GM23338 (cell line): ENCODE data around the gene HLA-DPA1. TPM values are rescaled to one million over a fixed set of nuclear protein-coding genes. Genes with fewer than 3 reads are reported as not detected.
"Not testable (repeated sequence)": the region's sequence is repeated elsewhere in the genome, so short reads cannot be mapped to it uniquely, and the experiment has no call there.

Experiments
- ATAC-seq: fragments of 200-7000 bp; cut with Tn5 transposase; 3 replicates; pipeline ENCODE4 v1.9.1; 2020
- DNase-seq: peaks from one replicate; pipeline ENCODE4 v3.0.0-alpha.2; 2015; ENCODE audit warnings: low spot score
- H2AFZ ChIP-seq: fragments of 200-600 bp; sonication (generic); 2 replicates; pipeline ENCODE4 v1.8.0; 2016; ENCODE audit warnings: antibody characterized with exemption, mild to moderate bottlenecking, moderate library complexity
- H3F3A ChIP-seq: fragments of 200-600 bp; sonication (generic); replicated peaks from 2 replicates; pipeline ENCODE4 v1.8.0; 2017; ENCODE audit warnings: antibody characterized with exemption, mixed run types, low read depth
- H3K27ac ChIP-seq: fragments of 200-600 bp; sonication (generic); 2 replicates; pipeline ENCODE4 v1.6.1; 2016; ENCODE audit warnings: low read depth
- H3K27me3 ChIP-seq: fragments of 200-600 bp; sonication (generic); 2 replicates; pipeline ENCODE4 v1.8.0; 2016; ENCODE audit warnings: mild to moderate bottlenecking, mixed run types, moderate library complexity; ENCODE audit not compliant: insufficient read depth
- H3K36me3 ChIP-seq: fragments of 200-600 bp; sonication (generic); 2 replicates; pipeline ENCODE4 v1.8.0; 2016; ENCODE audit warnings: mild to moderate bottlenecking; ENCODE audit not compliant: insufficient read depth
- H3K4me1 ChIP-seq: fragments of 200-600 bp; sonication (generic); 2 replicates; pipeline ENCODE4 v1.8.0; 2016; ENCODE audit warnings: mild to moderate bottlenecking, moderate library complexity; ENCODE audit not compliant: insufficient read depth
- H3K4me2 ChIP-seq: fragments of 200-600 bp; sonication (generic); 2 replicates; pipeline ENCODE4 v1.7.1; 2017; ENCODE audit warnings: mixed run types
- H3K4me3 ChIP-seq: fragments of 200-600 bp; sonication (generic); 2 replicates; pipeline ENCODE4 v1.6.1; 2016; ENCODE audit warnings: mixed run types
- H3K79me2 ChIP-seq: fragments of 200-600 bp; sonication (generic); replicated peaks from 2 replicates; pipeline ENCODE4 v1.8.0; 2017; ENCODE audit warnings: mild to moderate bottlenecking; ENCODE audit not compliant: insufficient read depth
- H3K9me2 ChIP-seq: fragments of 200-600 bp; sonication (generic); 2 replicates; pipeline ENCODE4 v1.8.0; 2017; ENCODE audit not compliant: insufficient read depth
- H4K20me1 ChIP-seq: fragments of 200-600 bp; sonication (generic); replicated peaks from 2 replicates; pipeline ENCODE4 v1.8.0; 2017; ENCODE audit warnings: mild to moderate bottlenecking; ENCODE audit not compliant: insufficient read depth
- H3K27ac Mint-ChIP-seq: 2 replicates; pipeline ENCODE4 v1.8.0; 2020; ENCODE audit warnings: inconsistent platforms, mild to moderate bottlenecking, moderate library complexity, mixed read lengths
- H3K27me3 Mint-ChIP-seq: 3 replicates; pipeline ENCODE4 v1.8.0; 2022; ENCODE audit warnings: low read depth, mild to moderate bottlenecking, moderate library complexity, mixed read lengths, inconsistent platforms; ENCODE audit not compliant: insufficient read depth, poor library complexity
- H3K36me3 Mint-ChIP-seq: 3 replicates; pipeline ENCODE4 v1.8.0; 2021; ENCODE audit warnings: low read depth, mild to moderate bottlenecking, inconsistent platforms, moderate library complexity, mixed read lengths
- H3K4me1 Mint-ChIP-seq: 3 replicates; pipeline ENCODE4 v1.8.0; 2020; ENCODE audit warnings: mild to moderate bottlenecking, inconsistent platforms, mixed read lengths
- H3K4me3 Mint-ChIP-seq: 3 replicates; pipeline ENCODE4 v1.8.0; 2021; ENCODE audit warnings: moderate library complexity, mild to moderate bottlenecking, inconsistent platforms, mixed read lengths
- H3K9me3 Mint-ChIP-seq: 3 replicates; pipeline ENCODE4 v1.8.0; 2020; ENCODE audit warnings: moderate library complexity, mild to moderate bottlenecking, inconsistent platforms, mixed read lengths
- EZH2 ChIP-seq: fragments of 200-600 bp; sonication (generic); IDR thresholded peaks from one replicate; pipeline ENCODE4 v1.8.0; 2017; ENCODE audit warnings: antibody characterized with exemption, mild to moderate bottlenecking, low read depth; ENCODE audit not compliant: unreplicated experiment
- EZH2phosphoT487 ChIP-seq: fragments of 200-600 bp; sonication (generic); IDR thresholded peaks from one replicate; pipeline ENCODE4 v1.8.1; 2018; ENCODE audit warnings: antibody characterized with exemption; ENCODE audit not compliant: unreplicated experiment
- NANOG ChIP-seq: IDR thresholded peaks from 2 replicates; pipeline ENCODE4 v1.6.1; 2016; ENCODE audit warnings: antibody characterized with exemption, borderline replicate concordance
- ZNF331 ChIP-seq: fragments of 250-450 bp; sonication (Bioruptor Pico); IDR thresholded peaks from 2 replicates; pipeline ENCODE4 v1.5.0; 2020; ENCODE audit warnings: low read depth, mild to moderate bottlenecking, moderate library complexity
- polyA plus RNA-seq: library from polyadenylated mRNA; unstranded; fragments of >200 nt; fragmentation: Nextera tagmentation; extraction: Ambion mirVana; gene quantifications from 2 replicates; pipeline ENCODE4 v1.2.1, GENCODE V29; 2016
- total RNA-seq: library from RNA; depleted of rRNA; stranded (reverse); fragments of >200 nt; shearing (Covaris generic); gene quantifications from 2 replicates; pipeline ENCODE4 v1.2.3, GENCODE V29; 2014
- TF ChIP-seq, protein P1 (sequence below): fragments of 250-450 bp; sonication (Bioruptor Pico); IDR thresholded peaks from 2 replicates; pipeline ENCODE4 v1.5.0; 2020; ENCODE audit warnings: mild to moderate bottlenecking, moderate library complexity

Gene HLA-DPA1
- total and polyA plus RNA-seq, 2 experiments from 2014 or later = 4.1 to 6.9 TPM

DNA sequence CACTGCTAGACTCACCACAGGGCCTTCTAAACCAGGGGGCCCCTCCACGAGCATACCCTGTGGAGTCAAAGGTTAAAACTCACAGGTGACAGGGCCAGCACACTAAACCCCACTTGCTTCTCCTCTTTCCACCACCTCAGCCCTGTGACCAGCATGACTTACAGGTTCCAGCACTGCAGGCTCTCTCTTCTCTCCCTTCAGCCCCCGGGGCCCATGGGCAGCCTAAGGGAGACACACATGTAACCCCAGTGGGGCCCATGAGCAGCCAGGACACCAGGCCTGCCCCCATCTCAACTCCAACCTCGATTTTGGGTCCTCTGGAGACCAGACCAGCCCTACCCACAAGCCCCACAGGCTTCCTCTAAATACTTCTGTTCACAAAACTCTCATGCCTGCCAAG lies 30.3 kb upstream of the HLA-DPA1 start (continued):
- TF ChIP-seq EZH2phosphoT487 (no peak), EZH2 (no peak), ZNF331 (CRISPR knock-in tag) (no peak), NANOG (no peak)
- TF ChIP-seq, protein P1, sequence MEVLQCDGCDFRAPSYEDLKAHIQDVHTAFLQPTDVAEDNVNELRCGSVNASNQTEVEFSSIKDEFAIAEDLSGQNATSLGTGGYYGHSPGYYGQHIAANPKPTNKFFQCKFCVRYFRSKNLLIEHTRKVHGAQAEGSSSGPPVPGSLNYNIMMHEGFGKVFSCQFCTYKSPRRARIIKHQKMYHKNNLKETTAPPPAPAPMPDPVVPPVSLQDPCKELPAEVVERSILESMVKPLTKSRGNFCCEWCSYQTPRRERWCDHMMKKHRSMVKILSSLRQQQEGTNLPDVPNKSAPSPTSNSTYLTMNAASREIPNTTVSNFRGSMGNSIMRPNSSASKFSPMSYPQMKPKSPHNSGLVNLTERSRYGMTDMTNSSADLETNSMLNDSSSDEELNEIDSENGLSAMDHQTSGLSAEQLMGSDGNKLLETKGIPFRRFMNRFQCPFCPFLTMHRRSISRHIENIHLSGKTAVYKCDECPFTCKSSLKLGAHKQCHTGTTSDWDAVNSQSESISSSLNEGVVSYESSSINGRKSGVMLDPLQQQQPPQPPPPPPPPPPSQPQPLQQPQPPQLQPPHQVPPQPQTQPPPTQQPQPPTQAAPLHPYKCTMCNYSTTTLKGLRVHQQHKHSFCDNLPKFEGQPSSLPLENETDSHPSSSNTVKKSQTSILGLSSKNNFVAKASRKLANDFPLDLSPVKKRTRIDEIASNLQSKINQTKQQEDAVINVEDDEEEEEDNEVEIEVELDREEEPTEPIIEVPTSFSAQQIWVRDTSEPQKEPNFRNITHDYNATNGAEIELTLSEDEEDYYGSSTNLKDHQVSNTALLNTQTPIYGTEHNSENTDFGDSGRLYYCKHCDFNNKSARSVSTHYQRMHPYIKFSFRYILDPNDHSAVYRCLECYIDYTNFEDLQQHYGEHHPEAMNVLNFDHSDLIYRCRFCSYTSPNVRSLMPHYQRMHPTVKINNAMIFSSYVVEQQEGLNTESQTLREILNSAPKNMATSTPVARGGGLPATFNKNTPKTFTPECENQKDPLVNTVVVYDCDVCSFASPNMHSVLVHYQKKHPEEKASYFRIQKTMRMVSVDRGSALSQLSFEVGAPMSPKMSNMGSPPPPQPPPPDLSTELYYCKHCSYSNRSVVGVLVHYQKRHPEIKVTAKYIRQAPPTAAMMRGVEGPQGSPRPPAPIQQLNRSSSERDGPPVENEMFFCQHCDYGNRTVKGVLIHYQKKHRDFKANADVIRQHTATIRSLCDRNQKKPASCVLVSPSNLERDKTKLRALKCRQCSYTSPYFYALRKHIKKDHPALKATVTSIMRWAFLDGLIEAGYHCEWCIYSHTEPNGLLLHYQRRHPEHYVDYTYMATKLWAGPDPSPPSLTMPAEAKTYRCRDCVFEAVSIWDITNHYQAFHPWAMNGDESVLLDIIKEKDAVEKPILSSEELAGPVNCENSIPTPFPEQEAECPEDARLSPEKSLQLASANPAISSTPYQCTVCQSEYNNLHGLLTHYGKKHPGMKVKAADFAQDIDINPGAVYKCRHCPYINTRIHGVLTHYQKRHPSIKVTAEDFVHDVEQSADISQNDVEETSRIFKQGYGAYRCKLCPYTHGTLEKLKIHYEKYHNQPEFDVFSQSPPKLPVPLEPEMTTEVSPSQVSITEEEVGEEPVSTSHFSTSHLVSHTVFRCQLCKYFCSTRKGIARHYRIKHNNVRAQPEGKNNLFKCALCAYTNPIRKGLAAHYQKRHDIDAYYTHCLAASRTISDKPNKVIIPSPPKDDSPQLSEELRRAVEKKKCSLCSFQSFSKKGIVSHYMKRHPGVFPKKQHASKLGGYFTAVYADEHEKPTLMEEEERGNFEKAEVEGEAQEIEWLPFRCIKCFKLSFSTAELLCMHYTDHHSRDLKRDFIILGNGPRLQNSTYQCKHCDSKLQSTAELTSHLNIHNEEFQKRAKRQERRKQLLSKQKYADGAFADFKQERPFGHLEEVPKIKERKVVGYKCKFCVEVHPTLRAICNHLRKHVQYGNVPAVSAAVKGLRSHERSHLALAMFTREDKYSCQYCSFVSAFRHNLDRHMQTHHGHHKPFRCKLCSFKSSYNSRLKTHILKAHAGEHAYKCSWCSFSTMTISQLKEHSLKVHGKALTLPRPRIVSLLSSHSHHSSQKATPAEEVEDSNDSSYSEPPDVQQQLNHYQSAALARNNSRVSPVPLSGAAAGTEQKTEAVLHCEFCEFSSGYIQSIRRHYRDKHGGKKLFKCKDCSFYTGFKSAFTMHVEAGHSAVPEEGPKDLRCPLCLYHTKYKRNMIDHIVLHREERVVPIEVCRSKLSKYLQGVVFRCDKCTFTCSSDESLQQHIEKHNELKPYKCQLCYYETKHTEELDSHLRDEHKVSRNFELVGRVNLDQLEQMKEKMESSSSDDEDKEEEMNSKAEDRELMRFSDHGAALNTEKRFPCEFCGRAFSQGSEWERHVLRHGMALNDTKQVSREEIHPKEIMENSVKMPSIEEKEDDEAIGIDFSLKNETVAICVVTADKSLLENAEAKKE = no peak

DNA sequence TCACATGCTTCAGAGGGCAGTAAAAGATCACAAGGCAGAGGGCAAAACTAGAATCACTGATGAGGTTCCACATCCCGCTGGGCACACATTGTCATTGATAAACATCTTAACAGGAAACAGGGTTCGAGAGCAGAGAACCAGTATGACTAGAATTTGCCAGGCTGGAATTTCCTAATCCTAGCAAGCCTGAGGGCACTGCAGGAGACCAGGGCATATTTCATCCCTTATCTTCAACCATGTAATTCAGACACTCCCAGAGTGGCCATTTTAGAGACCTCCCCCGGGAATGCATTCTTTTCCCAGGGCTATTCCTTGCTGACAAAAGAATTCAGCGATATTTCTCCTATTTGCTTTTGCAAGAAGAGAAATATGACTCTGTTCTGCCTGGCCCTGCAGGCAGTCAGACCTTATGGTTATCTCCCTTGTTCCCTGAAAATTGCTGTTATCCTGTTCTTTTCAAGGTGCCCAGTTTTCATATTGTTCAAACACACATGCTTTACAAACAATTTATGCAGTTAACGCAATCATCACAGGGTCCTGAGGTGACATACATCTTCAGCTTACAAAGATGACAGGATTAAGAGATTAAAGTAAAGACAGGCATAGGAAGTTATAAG lies 27.8 kb upstream of the HLA-DPA1 start:
- H3K4me1 ChIP-seq, H3F3A ChIP-seq, H3K4me1 Mint-ChIP-seq, H3K4me3 Mint-ChIP-seq, H3K27ac ChIP-seq, H2AFZ ChIP-seq, H4K20me1 ChIP-seq, H3K27ac Mint-ChIP-seq, H3K4me3 ChIP-seq, ATAC-seq, H3K36me3 ChIP-seq, H3K27me3 ChIP-seq, H3K79me2 ChIP-seq, H3K27me3 Mint-ChIP-seq, H3K4me2 ChIP-seq: not testable (repeated sequence)
- H3K9me3 Mint-ChIP-seq = peaks cover 45% of the 10 kb centered on the region
- peak; percentile 34 for DNase-seq
- peaks cover 15% of the 10 kb centered on the region for H3K9me2 ChIP-seq
- H3K36me3 Mint-ChIP-seq = peaks cover 25% of the 10 kb centered on the region; the same call in 2 of the 3 replicates
